ENCODE data around the gene AK8. TPM values are rescaled to one million over a fixed set of nuclear protein-coding genes. Genes with fewer than 3 reads are reported as not detected.

The AK8 gene
- total RNA-seq, 4 donors from 2014 or later = 1.4 to 3.7 (median 1.8) TPM

- Histone ChIP-seq H3K36me3 (no peaks in the 10 kb centered on the region), H3K4me3 (no peak overlapping the region), H3K9me3 (no peaks in the 10 kb centered on the region), H3K27ac (no peak overlapping the region), H3K27me3 (no peaks in the 10 kb centered on the region), H3K4me1 (no peaks in the 10 kb centered on the region)
- 83% methylated on average over 10 of the region's 10 CpGs for WGBS
- TF ChIP-seq POLR2AphosphoS5 (IDR thresholded peaks at IDR 0.05) (no peak), EP300 (IDR thresholded peaks at IDR 0.05) (no peak), CTCF (IDR thresholded peaks at IDR 0.05) (no peak), POLR2A (IDR thresholded peaks at IDR 0.05) (no peak)
- no peak for DNase-seq (ENCODE audit: low spot score in 2 of 2)
Measured at GRCh38 chr9:132825430-132825829, 52.7 kb downstream of the AK8 start.

DNA sequence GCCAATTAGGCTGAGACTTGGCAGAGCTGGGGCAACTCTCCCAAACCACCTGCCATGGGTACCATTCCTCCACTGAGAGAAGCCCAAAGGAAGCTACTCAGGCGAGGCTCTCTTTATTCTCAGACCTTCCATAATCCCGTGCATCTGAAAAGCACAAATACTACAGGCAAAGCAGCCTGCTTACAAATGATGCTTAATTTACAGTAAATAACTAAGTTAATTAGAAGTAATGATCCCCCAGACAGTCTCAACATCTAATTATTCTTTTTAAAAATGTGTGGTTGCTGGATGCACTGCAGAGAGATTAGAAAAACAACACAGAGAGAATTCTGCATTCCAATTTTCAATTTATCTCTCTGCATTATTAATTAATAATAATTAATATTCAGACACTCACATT is 53.1 kb downstream of the AK8 start:
- DNase-seq (ENCODE audit: low spot score in 2 of 2) = no peak
- H3K27me3 ChIP-seq = no peaks in the 10 kb centered on the region
- no peak overlapping the region for H3K27ac ChIP-seq
- H3K36me3 ChIP-seq = no peaks in the 10 kb centered on the region
- WGBS = 85% methylated on average over 2 of the region's 2 CpGs
- no peak overlapping the region for H3K4me3 ChIP-seq
- TF ChIP-seq CTCF (IDR thresholded peaks at IDR 0.05) (no peak), POLR2AphosphoS5 (IDR thresholded peaks at IDR 0.05) (no peak), POLR2A (IDR thresholded peaks at IDR 0.05) (no peak), EP300 (IDR thresholded peaks at IDR 0.05) (no peak)
- H3K4me1 ChIP-seq = no peaks in the 10 kb centered on the region
- H3K9me3 ChIP-seq = no peaks in the 10 kb centered on the region

DNA sequence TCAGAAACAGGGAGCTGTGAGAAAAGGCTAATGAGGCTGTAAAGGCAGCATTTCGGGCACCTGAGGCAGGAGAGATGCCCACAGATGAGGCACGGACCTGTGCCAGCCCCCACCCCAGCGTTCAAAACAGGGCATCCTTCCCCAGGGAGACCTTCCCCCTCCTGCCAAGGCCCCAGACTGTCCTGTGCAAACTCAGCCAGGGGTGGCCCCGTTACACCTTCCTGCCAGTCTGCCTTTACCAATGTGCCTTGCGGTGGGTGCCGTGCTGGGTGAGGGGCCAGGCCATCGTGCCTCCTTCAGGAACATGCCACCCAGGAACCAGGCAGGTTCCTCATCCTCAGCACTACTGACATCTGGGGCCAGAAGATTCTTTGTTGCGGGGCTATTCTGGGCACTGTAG is 53.9 kb downstream of the AK8 start:
- Histone ChIP-seq H3K4me3 (no peak overlapping the region), H3K9me3 (no peaks in the 10 kb centered on the region), H3K36me3 (no peaks in the 10 kb centered on the region), H3K4me1 (no peaks in the 10 kb centered on the region), H3K27me3 (no peaks in the 10 kb centered on the region), H3K27ac (no peak overlapping the region)
- 80% methylated on average over 3 of the region's 8 CpGs for WGBS
- no peak for TF ChIP-seq POLR2A (IDR thresholded peaks at IDR 0.05)
- no peak for TF ChIP-seq EP300 (IDR thresholded peaks at IDR 0.05)
- no peak for TF ChIP-seq CTCF (IDR thresholded peaks at IDR 0.05)
- TF ChIP-seq POLR2AphosphoS5 (IDR thresholded peaks at IDR 0.05) = no peak
- no peak for DNase-seq (ENCODE audit: low spot score in 2 of 2)

- no peak for DNase-seq (ENCODE audit: low spot score in 2 of 2)
- WGBS = 69% methylated on average over 16 of the region's 18 CpGs
- TF ChIP-seq CTCF (IDR thresholded peaks at IDR 0.05) (no peak), POLR2A (IDR thresholded peaks at IDR 0.05) (no peak), EP300 (IDR thresholded peaks at IDR 0.05) (no peak), POLR2AphosphoS5 (IDR thresholded peaks at IDR 0.05) (no peak)
- Histone ChIP-seq H3K27ac (no peak overlapping the region), H3K27me3 (no peaks in the 10 kb centered on the region), H3K36me3 (no peaks in the 10 kb centered on the region), H3K4me3 (no peak overlapping the region), H3K9me3 (no peaks in the 10 kb centered on the region), H3K4me1 (no peaks in the 10 kb centered on the region)
Measured at GRCh38 chr9:132823370-132824145, 54.5 kb downstream of the AK8 start.

- Histone ChIP-seq H3K36me3 (no peaks in the 10 kb centered on the region), H3K4me3 (no peak overlapping the region), H3K9me3 (no peaks in the 10 kb centered on the region), H3K27ac (no peak overlapping the region), H3K27me3 (no peaks in the 10 kb centered on the region), H3K4me1 (no peaks in the 10 kb centered on the region)
- DNase-seq (ENCODE audit: low spot score in 2 of 2) = peak in 1 of 2 donors; percentile 31
- 70% methylated on average over 11 of the region's 11 CpGs for WGBS
- TF ChIP-seq POLR2A (IDR thresholded peaks at IDR 0.05) (no peak), CTCF (IDR thresholded peaks at IDR 0.05) (no peak), POLR2AphosphoS5 (IDR thresholded peaks at IDR 0.05) (no peak), EP300 (IDR thresholded peaks at IDR 0.05) (no peak)
Measured at GRCh38 chr9:132820169-132820944, 57.7 kb downstream of the AK8 start.
